Measurements from ENCODE around the gene PIGP. TPM values are rescaled to one million over a fixed set of nuclear protein-coding genes. Genes with fewer than 3 reads are reported as not detected.

PIGP gene
- total and polyA plus RNA-seq, 9 of the 15 experiments (the other 6 are each of a cell fraction or from before 2014, with no cell fraction given) = 18.3 to 122 (median 35.6) TPM

DNA sequence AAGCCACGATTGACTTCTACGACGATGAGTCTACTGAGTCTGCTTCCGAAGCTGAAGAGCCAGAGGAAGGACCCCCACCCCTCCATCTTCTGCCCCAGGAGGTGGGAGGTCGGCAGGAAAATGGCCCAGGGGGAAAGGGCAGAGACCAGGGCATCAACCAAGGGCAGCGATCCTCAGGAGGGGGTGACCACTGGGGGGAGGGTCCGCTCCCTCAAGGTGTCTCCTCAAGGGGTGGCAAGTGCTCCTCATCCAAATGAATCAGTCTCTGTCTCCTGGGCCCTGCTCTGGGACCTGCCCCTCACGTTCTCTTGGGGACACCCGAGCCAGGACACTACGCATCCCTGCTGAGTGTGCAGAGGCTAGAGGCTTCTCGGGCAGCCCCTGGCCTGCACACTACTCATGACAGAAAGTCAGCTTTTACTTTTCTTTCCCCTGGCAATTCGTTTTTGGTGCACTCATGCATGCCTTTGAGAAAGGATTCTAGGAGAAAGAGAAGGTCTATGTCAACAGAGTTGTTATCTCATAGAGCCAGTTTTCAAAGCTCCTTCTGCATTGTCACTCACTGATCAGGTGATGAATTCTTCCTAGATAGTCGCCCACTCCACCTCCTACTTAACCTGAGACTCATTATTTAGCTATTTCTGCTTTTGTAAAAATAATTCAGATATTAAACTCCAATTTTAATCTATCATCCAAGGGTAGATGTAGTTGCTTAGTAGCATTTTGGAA lies 54.8 kb downstream of the PIGP start (continued):
- TF ChIP-seq ZNF77 (CRISPR knock-in tag; IDR thresholded peaks at IDR 0.05) (no peak), JUN (IDR thresholded peaks at IDR 0.05; ENCODE audit: borderline replicate concordance, low read depth, low read length) (no peak), JUN (CRISPR knock-in tag; IDR thresholded peaks at IDR 0.05; ENCODE audit: borderline replicate concordance) (no peak), MLX (CRISPR knock-in tag; conservative IDR thresholded peaks at IDR 0.05) (no peak), ZEB2 (IDR thresholded peaks at IDR 0.05) (peak; percentile 79; the same call in 1 of the 2 replicates), FUS (optimal IDR thresholded peaks at IDR 0.05; ENCODE audit: low read depth, low read length) (no peak), ZNF134 (CRISPR knock-in tag; conservative IDR thresholded peaks at IDR 0.05) (no peak), CHD4 (IDR thresholded peaks at IDR 0.05; ENCODE audit: insufficient read depth, insufficient replicate concordance, low read depth, low read length, poor library complexity, severe bottlenecking) (no peak), ZNF586 (CRISPR knock-in tag; conservative IDR thresholded peaks at IDR 0.05) (no peak), SAP30 (IDR thresholded peaks at IDR 0.05; ENCODE audit: borderline replicate concordance, insufficient read depth, low read depth, low read length, poor library complexity, severe bottlenecking) (no peak), HMG20B (CRISPR knock-in tag; IDR thresholded peaks at IDR 0.05) (no peak), NR2C1 (IDR thresholded peaks at IDR 0.05) (no peak), NR2C1 (tag; IDR thresholded peaks at IDR 0.05) (no peak), SP2 (IDR thresholded peaks at IDR 0.05; ENCODE audit: extremely low read depth, low read depth, low read length, poor library complexity, severe bottlenecking) (no peak), HDAC8 (tag; IDR thresholded peaks at IDR 0.05) (no peak), DIDO1 (tag; IDR thresholded peaks at IDR 0.05; ENCODE audit: low read depth) (no peak), ETV6 (IDR thresholded peaks at IDR 0.05; ENCODE audit: borderline replicate concordance in 1 of 2, low read depth in 2 of 2, low read length in 1 of 2) (no peak), ETV6 (CRISPR knock-in tag; IDR thresholded peaks at IDR 0.05; ENCODE audit: borderline replicate concordance) (no peak), HOXB6 (CRISPR knock-in tag; IDR thresholded peaks at IDR 0.05; ENCODE audit: borderline replicate concordance) (no peak), BCOR (IDR thresholded peaks at IDR 0.05) (no peak), ZC3H8 (IDR thresholded peaks at IDR 0.05) (no peak)
- TF ChIP-seq, protein P1, sequence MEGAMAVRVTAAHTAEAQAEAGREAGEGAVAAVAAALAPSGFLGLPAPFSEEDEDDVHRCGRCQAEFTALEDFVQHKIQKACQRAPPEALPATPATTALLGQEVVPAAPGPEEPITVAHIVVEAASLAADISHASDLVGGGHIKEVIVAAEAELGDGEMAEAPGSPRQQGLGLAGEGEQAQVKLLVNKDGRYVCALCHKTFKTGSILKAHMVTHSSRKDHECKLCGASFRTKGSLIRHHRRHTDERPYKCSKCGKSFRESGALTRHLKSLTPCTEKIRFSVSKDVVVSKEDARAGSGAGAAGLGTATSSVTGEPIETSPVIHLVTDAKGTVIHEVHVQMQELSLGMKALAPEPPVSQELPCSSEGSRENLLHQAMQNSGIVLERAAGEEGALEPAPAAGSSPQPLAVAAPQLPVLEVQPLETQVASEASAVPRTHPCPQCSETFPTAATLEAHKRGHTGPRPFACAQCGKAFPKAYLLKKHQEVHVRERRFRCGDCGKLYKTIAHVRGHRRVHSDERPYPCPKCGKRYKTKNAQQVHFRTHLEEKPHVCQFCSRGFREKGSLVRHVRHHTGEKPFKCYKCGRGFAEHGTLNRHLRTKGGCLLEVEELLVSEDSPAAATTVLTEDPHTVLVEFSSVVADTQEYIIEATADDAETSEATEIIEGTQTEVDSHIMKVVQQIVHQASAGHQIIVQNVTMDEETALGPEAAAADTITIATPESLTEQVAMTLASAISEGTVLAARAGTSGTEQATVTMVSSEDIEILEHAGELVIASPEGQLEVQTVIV (CRISPR knock-in tag; IDR thresholded peaks at IDR 0.05; ENCODE audit: borderline replicate concordance) = no peak
- TF ChIP-seq, protein P2, sequence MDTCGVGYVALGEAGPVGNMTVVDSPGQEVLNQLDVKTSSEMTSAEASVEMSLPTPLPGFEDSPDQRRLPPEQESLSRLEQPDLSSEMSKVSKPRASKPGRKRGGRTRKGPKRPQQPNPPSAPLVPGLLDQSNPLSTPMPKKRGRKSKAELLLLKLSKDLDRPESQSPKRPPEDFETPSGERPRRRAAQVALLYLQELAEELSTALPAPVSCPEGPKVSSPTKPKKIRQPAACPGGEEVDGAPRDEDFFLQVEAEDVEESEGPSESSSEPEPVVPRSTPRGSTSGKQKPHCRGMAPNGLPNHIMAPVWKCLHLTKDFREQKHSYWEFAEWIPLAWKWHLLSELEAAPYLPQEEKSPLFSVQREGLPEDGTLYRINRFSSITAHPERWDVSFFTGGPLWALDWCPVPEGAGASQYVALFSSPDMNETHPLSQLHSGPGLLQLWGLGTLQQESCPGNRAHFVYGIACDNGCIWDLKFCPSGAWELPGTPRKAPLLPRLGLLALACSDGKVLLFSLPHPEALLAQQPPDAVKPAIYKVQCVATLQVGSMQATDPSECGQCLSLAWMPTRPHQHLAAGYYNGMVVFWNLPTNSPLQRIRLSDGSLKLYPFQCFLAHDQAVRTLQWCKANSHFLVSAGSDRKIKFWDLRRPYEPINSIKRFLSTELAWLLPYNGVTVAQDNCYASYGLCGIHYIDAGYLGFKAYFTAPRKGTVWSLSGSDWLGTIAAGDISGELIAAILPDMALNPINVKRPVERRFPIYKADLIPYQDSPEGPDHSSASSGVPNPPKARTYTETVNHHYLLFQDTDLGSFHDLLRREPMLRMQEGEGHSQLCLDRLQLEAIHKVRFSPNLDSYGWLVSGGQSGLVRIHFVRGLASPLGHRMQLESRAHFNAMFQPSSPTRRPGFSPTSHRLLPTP (IDR thresholded peaks at IDR 0.05; ENCODE audit: borderline replicate concordance, extremely low read depth, insufficient read length) = no peak

All from K562 (cell line).